ENCODE results near the gene ANKFN1.
A peak's percentile ranks its signal among the peaks of the same experiment; 100 is the strongest.
"Not testable (repeated sequence)": the region's sequence is repeated elsewhere in the genome, so short reads cannot be mapped to it uniquely, and the experiment has no call there.

ANKFN1 gene

GRCh38 chr17:56182081-56182480, 28.8 kb downstream of the ANKFN1 start:
- no peak for DNase-seq

GRCh38 chr17:56184650-56185049, 31.4 kb downstream of the ANKFN1 start:
- no peak for DNase-seq

GRCh38 chr17:56185491-56186221, 32.4 kb downstream of the ANKFN1 start:
- no peak for DNase-seq

GRCh38 chr17:56186222-56186786, 33.0 kb downstream of the ANKFN1 start:
- no peak for DNase-seq

- peak in 1 of 5 experiments; percentile 8 for DNase-seq
Measured at GRCh38 chr17:56203430-56203829, 50.2 kb downstream of the ANKFN1 start.

- no peak for DNase-seq
Measured at GRCh38 chr17:56206351-56206750, 53.1 kb downstream of the ANKFN1 start.

GRCh38 chr17:56213031-56213430, 59.8 kb downstream of the ANKFN1 start:
- DNase-seq = no peak

- DNase-seq = no peak
Measured at GRCh38 chr17:56217921-56218320, 64.6 kb downstream of the ANKFN1 start.

GRCh38 chr17:56222255-56222654, 69.0 kb downstream of the ANKFN1 start:
- DNase-seq = no peak

- no peak for DNase-seq
Measured at GRCh38 chr17:56230660-56231059, 77.4 kb downstream of the ANKFN1 start.

- DNase-seq = no peak
Measured at GRCh38 chr17:56231252-56231651, 78.0 kb downstream of the ANKFN1 start.

GRCh38 chr17:56231693-56232092, 78.4 kb downstream of the ANKFN1 start:
- no peak for DNase-seq

GRCh38 chr17:56244268-56244890, 91.1 kb downstream of the ANKFN1 start:
- DNase-seq = peak in 1 of 5 experiments; percentile 18

GRCh38 chr17:56247816-56248215, 94.5 kb downstream of the ANKFN1 start:
- no peak for DNase-seq

- no peak for DNase-seq
Measured at GRCh38 chr17:56257075-56257474, 103.8 kb downstream of the ANKFN1 start.

- no peak for DNase-seq
Measured at GRCh38 chr17:56260376-56261002, 107.2 kb downstream of the ANKFN1 start.

GRCh38 chr17:56262803-56263202, 109.5 kb downstream of the ANKFN1 start:
- DNase-seq = no peak

- no peak for DNase-seq
Measured at GRCh38 chr17:56269556-56270389, 116.5 kb downstream of the ANKFN1 start.

- no peak for DNase-seq
Measured at GRCh38 chr17:56274491-56274890, 121.2 kb downstream of the ANKFN1 start.

GRCh38 chr17:56284482-56284881, 131.2 kb downstream of the ANKFN1 start:
- no peak for DNase-seq

- not testable (repeated sequence) for DNase-seq
Measured at GRCh38 chr17:56288786-56289185, 135.5 kb downstream of the ANKFN1 start.

- DNase-seq = no peak
Measured at GRCh38 chr17:56289321-56289720, 136.0 kb downstream of the ANKFN1 start.
